MM.1S (cell line): ENCODE measurements around the gene AMPH.

Experiments used
- CTCF ChIP-seq: fragments of 300-600 bp; sonication (generic); IDR thresholded peaks from 2 replicates; pipeline ENCODE4 v1.5.1; 2016; ENCODE audit warnings: antibody characterized with exemption, low read length, mixed read lengths
- EZH2phosphoT487 ChIP-seq: fragments of 300-600 bp; sonication (generic); IDR thresholded peaks from 2 replicates; pipeline ENCODE4 v1.6.1; 2018; ENCODE audit warnings: antibody characterized with exemption, low read length

- TF ChIP-seq CTCF (no peak), EZH2phosphoT487 (no peak)
Observed at GRCh38 chr7:38669965-38670520, 38.9 kb upstream of the AMPH start.
